IgD-negative memory B cell (primary cell): ENCODE data around the gene PPP1R2C. TPM values are rescaled to one million over a fixed set of nuclear protein-coding genes. Genes with fewer than 3 reads are reported as not detected.

Experiments used
- H3K27ac Mint-ChIP-seq, 3 donors: one replicate each; pipeline ENCODE4 v1.8.0; 2020 to 2022; ENCODE audit warnings: mild to moderate bottlenecking in 3 of 3, mixed read lengths in 3 of 3, moderate library complexity in 1 of 3
- H3K27me3 Mint-ChIP-seq: one replicate; pipeline ENCODE4 v1.8.0; 2021; ENCODE audit warnings: mixed read lengths
- H3K36me3 Mint-ChIP-seq: one replicate; pipeline ENCODE4 v1.8.0; 2020; ENCODE audit warnings: mild to moderate bottlenecking, mixed read lengths
- H3K4me1 Mint-ChIP-seq, 3 donors: one replicate each; pipeline ENCODE4 v1.8.0; 2020 to 2022; ENCODE audit warnings: mixed read lengths in 3 of 3, mild to moderate bottlenecking in 1 of 3
- H3K4me3 Mint-ChIP-seq, 4 donors: one replicate each; pipeline ENCODE4 v1.8.0; 2020 to 2022; ENCODE audit warnings: mild to moderate bottlenecking in 4 of 4, mixed read lengths in 4 of 4, moderate library complexity in 3 of 4
- H3K9me3 Mint-ChIP-seq, 3 donors: one replicate each; pipeline ENCODE4 v1.8.0; 2020 to 2021; ENCODE audit warnings: mixed read lengths in 3 of 3, mild to moderate bottlenecking in 1 of 3
- polyA plus RNA-seq: library from polyadenylated mRNA; unstranded; fragments of 300-500 nt; fragmentation: Illumina TruSeq; gene quantifications from one replicate; pipeline ENCODE4 v1.2.3, GENCODE V29; 2021

Gene PPP1R2C
- polyA plus RNA-seq, 1 donor from 2014 or later: 4.6 TPM

GRCh38 chrX:42732506-42732905, 45.5 kb downstream of the PPP1R2C start:
- Mint-ChIP-seq H3K4me3 (no peak overlapping the region), H3K27ac (no peak overlapping the region), H3K9me3 (no peaks in the 10 kb centered on the region), H3K36me3 (no peaks in the 10 kb centered on the region), H3K27me3 (no peaks in the 10 kb centered on the region), H3K4me1 (peaks cover 2 to 5% (median 5%) of the 10 kb centered on the region in 3 donors)
